ENCODE measurements around the gene GRID1. TPM values are rescaled to one million over a fixed set of nuclear protein-coding genes. Genes with fewer than 3 reads are reported as not detected.

GRID1 gene
- total and polyA plus RNA-seq, 8 donors: 0.31 to 8.5 (median 1.0) TPM; not detected in 1

DNA sequence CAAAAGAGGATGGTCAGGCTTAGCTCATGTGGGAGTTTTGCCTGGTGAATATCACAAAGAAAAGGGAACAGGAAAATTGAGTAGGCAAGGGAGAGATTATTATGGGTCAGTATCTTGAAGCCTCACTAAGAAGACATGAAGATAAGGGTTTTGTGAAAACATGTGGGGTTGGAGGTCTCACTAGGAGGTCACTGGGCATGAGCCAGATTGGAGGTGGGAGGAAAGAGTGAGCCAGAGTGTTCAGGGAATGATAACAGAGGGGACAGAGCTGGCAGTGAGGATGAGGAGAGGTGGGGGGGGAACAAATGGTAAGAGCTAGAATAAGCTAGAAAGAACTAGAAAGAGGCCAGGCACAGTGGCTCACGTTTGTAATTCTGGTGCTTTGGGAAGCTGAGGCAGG is 374.3 kb downstream of the GRID1 start:
- no peaks in the 10 kb centered on the region for H3K9me3 ChIP-seq
- H3K4me1 ChIP-seq: no peaks in the 10 kb centered on the region
- TF ChIP-seq EP300 (IDR thresholded peaks at IDR 0.05): no peak
- no peak overlapping the region for H3K27ac ChIP-seq
- intact Hi-C loops (cut with DNase I; ENCODE audit: low total_unique reads): no loop called here
- WGBS, 5 donors: 45 to 72% (median 54%) methylated on average over 1 of the region's 1 CpG
- H3K27me3 ChIP-seq: peaks cover 0 to 4% (median 0%) of the 10 kb centered on the region in 3 donors
- no peak overlapping the region for H3K4me3 ChIP-seq
- H3K36me3 ChIP-seq: no peaks in the 10 kb centered on the region
- no peak for DNase-seq

DNA sequence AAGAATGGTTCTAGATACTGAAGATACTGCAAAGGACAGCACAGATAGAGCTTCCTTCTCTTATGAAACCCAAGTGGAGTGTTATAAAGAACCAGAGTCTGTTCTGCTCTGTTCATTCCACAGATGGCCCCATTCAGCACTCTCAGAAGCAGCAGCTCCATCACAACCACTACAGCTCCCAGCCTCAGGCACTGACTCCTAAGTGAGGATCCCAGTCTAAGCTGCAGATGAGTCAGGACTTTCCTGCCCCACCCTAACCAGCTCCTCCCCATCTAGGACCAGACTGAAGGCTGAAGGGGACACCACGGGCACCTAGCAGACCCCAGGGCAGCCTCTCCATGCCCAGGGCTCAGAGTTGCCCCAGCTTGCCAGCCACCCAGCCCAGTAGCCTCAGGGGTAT is 379.8 kb downstream of the GRID1 start:
- H3K27me3 ChIP-seq: peaks cover 0 to 4% (median 0%) of the 10 kb centered on the region in 3 donors
- no peak for TF ChIP-seq CTCF (IDR thresholded peaks at IDR 0.05)
- no peak for TF ChIP-seq POLR2A (IDR thresholded peaks at IDR 0.05)
- TF ChIP-seq EP300 (IDR thresholded peaks at IDR 0.05): no peak
- no peaks in the 10 kb centered on the region for H3K36me3 ChIP-seq
- no peaks in the 10 kb centered on the region for H3K9me3 ChIP-seq
- H3K4me3 ChIP-seq: no peak overlapping the region
- 55 to 80% (median 65%) methylated on average over 1 of the region's 1 CpG; no CpG with 5 or more reads in 1 of the 5 donors for WGBS, 5 donors
- H3K27ac ChIP-seq: no peak overlapping the region
- DNase-seq: no peak
- no peaks in the 10 kb centered on the region for H3K4me1 ChIP-seq
- intact Hi-C loops (cut with DNase I; ENCODE audit: low total_unique reads): no loop called here

GRCh38 chr10:85983051-85983450 is 383.5 kb downstream of the GRID1 start:
- H3K27ac ChIP-seq: no peak overlapping the region
- intact Hi-C loops (cut with DNase I; ENCODE audit: low total_unique reads): no loop called here
- WGBS, 5 donors: 63 to 80% (median 73%) methylated on average over 5 to 6 of the region's 6 CpGs

DNA sequence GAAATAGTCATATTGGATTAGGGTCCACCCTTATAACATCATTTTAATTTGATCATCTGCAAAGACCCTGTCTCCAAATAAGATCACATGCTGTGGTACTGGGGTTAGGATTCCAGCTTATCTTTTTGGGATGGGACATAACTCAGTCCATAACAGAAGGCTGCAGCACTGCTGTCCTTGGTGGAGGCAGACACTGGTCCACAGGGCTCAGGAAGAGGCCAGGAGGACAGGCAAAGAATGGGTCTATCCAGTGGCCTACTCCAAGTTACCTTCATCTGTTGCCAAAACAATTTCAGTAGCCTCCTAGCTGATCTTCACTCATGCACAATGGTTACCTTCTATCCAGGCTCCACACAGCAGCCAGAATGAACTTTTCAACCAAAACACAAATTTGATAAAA is 387.0 kb downstream of the GRID1 start:
- TF ChIP-seq POLR2A (IDR thresholded peaks at IDR 0.05) (no peak), CTCF (IDR thresholded peaks at IDR 0.05) (no peak), EP300 (IDR thresholded peaks at IDR 0.05) (no peak), POLR2AphosphoS5 (IDR thresholded peaks at IDR 0.05) (no peak)

More at GRCh38 chr10:85983051-85983450, 383.5 kb downstream of the GRID1 start:
- no peaks in the 10 kb centered on the region for H3K36me3 ChIP-seq
- TF ChIP-seq CTCF (IDR thresholded peaks at IDR 0.05) (no peak), EP300 (IDR thresholded peaks at IDR 0.05) (no peak), POLR2A (IDR thresholded peaks at IDR 0.05) (no peak), POLR2AphosphoS5 (IDR thresholded peaks at IDR 0.05) (no peak)
- H3K4me1 ChIP-seq: no peaks in the 10 kb centered on the region
- no peaks in the 10 kb centered on the region for H3K27me3 ChIP-seq
- H3K9me3 ChIP-seq: no peaks in the 10 kb centered on the region
- no peak for DNase-seq
- H3K4me3 ChIP-seq: no peak overlapping the region

GRCh38 chr10:85978566-85979358 is 387.8 kb downstream of the GRID1 start:
- TF ChIP-seq POLR2A (IDR thresholded peaks at IDR 0.05): no peak
- TF ChIP-seq EP300 (IDR thresholded peaks at IDR 0.05): no peak
- no peak for TF ChIP-seq POLR2AphosphoS5 (IDR thresholded peaks at IDR 0.05)
- H3K27ac ChIP-seq: no peak overlapping the region
- intact Hi-C loops (cut with DNase I; ENCODE audit: low total_unique reads): no loop called here
- H3K4me3 ChIP-seq: no peak overlapping the region
- no peak for DNase-seq
- H3K4me1 ChIP-seq: no peaks in the 10 kb centered on the region
- H3K27me3 ChIP-seq: no peaks in the 10 kb centered on the region
- no peaks in the 10 kb centered on the region for H3K9me3 ChIP-seq
- WGBS, 5 donors: 49 to 63% (median 51%) methylated on average over 2 of the region's 2 CpGs
- H3K36me3 ChIP-seq: no peaks in the 10 kb centered on the region

More for the DNA sequence above, 387.0 kb downstream of the GRID1 start:
- Histone ChIP-seq H3K9me3 (no peaks in the 10 kb centered on the region), H3K4me3 (no peak overlapping the region), H3K27me3 (no peaks in the 10 kb centered on the region), H3K4me1 (no peaks in the 10 kb centered on the region), H3K36me3 (no peaks in the 10 kb centered on the region), H3K27ac (no peak overlapping the region)
- intact Hi-C loops (cut with DNase I; ENCODE audit: low total_unique reads): no loop called here
- no peak for DNase-seq
